HT1080 (cell line): ENCODE data around the gene LAP3. TPM values are rescaled to one million over a fixed set of nuclear protein-coding genes. Genes with fewer than 3 reads are reported as not detected.
"Not testable (repeated sequence)": the region's sequence is repeated elsewhere in the genome, so short reads cannot be mapped to it uniquely, and the experiment has no call there.

Experiments
- DNase-seq: peaks from one replicate; pipeline ENCODE4 v3.0.0-alpha.2; 2015; ENCODE audit warnings: low read depth
- total RNA-seq: library from RNA; depleted of rRNA; stranded (reverse); fragments of >200 nt; shearing (Covaris generic); gene quantifications from 2 replicates; pipeline ENCODE4 v1.2.3, GENCODE V29; 2014

LAP3 gene
- total RNA-seq, 1 experiment from 2014 or later, result 92.5 TPM

DNA sequence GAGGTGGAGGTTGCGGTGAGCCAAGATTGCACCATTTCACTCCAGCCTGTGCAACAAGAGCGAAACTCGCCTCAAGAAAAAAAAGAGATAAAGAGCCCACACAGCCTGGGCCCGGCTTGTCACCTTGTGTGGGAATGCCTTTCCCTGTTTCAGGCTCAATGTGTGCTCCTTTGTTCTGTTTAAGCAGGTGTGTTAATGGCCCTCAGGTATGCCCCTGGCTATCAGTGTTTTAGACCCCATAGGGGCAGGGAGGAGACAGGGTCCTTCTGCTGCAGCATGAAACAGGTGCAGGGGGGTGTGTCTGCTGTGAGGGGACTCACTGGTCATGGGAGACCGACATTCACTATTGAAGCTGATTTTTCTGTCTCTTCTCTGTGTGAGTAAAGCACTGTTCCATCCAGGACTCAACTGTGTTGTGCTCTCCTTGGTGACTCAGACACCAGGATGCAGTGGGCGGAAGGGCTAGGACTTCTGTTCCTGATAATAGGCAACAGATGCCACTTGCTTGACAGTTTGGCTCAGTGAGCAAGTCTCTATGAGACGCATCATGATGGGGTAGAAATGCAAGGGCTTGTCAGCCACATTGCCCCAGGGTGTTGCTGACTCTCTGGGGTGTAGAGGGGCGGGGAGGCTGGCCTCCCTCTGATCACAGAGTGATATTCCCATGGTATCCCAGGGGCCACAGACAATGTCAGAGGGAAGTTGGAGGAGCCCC, 15.6 kb upstream of the LAP3 start:
- peak; percentile 54 for DNase-seq

DNA sequence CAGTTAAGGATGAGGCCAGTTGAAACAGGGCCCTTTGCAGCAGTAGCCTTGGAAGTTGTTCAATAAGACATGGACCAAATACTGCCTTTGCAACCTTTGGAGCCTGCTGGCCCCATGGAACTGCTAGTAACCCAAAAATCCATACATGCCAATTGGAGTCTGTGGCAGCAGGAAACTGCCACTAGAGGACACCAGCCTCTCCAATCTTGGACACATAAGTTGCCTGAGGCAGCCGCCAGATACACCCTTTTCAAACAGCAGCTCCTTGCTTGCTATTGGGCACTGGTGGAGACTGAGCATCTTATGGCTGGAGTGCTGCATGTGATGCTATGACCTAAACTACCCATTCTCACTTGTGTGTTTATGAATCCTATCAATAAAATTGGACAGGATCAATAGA, 14.8 kb upstream of the LAP3 start:
- no peak for DNase-seq

DNA sequence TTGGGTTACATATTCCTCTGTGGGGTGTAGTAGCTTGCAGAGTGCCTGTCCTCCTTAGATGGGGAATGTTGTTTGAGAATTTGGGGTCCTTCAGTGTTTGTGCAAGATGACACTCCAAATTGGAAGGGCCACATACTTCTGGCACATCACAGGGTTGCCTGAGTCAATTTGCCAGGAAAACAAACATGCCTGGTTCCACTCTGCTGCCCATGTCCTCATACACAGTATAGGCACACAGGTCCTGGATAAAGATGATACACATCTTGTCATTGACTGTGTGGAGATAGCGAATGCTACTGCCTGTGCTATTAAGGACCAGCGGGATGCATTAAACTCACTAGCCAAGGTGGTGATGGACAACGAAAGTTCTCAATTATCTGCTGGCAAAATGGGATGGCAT, 11.2 kb upstream of the LAP3 start:
- DNase-seq, result no peak

DNA sequence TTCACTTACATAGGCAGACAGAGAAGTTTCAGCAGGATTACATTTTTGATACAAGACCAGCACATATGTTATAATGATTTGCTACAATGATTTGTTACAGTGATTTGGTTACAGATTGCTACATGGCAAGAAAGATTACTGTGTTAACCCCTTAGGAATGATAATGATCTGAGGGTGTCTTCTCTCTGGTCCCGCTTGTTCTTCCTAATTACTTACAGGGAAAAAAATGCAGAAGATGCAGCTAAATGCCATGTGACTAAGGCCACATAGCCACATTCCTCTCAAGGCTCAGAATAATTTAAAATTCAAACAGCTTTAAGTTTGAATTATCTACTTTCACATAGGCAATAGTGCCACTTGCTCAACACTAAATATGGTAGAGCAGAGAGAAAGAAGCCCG, 9.7 kb upstream of the LAP3 start:
- DNase-seq, result no peak

DNA sequence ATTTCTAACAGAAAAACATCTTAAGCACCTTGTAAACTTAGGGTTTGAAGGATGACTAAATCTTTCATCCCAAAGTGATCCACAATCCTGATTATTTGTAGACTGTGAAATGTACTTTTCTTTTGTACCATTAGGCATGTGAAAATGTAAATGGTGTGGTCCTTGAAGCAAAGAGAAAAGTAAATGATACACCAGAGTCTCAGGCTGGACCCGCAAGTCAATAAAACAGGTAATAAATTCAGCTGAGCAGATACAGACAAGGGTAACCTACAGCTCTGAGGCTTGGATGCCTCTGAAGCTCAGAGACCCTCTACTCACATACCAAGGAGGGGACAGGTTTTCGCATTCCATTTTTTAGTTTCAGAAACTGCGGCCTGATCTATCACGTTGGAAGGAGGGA, 2.8 kb upstream of the LAP3 start:
- no peak for DNase-seq

DNA sequence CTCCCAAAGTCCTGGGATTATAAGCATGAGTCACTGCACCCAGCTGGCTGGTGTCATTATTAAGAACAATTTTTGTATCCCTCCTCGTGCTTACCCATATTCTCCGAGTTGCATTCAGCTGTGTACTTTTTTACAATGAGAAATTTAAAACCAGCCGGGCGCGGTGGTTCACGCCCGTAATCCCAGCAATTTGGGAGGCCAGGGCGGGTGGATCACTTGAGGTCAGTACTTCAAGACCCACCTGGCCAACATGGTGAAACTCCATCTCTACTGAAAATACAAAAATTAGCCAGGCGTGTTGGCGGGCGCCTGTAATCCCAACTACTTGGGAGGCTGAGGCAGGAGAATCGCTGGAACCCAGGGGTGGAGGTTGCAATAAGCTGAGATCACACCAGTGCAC, 1.8 kb upstream of the LAP3 start:
- not testable (repeated sequence) for DNase-seq

DNA sequence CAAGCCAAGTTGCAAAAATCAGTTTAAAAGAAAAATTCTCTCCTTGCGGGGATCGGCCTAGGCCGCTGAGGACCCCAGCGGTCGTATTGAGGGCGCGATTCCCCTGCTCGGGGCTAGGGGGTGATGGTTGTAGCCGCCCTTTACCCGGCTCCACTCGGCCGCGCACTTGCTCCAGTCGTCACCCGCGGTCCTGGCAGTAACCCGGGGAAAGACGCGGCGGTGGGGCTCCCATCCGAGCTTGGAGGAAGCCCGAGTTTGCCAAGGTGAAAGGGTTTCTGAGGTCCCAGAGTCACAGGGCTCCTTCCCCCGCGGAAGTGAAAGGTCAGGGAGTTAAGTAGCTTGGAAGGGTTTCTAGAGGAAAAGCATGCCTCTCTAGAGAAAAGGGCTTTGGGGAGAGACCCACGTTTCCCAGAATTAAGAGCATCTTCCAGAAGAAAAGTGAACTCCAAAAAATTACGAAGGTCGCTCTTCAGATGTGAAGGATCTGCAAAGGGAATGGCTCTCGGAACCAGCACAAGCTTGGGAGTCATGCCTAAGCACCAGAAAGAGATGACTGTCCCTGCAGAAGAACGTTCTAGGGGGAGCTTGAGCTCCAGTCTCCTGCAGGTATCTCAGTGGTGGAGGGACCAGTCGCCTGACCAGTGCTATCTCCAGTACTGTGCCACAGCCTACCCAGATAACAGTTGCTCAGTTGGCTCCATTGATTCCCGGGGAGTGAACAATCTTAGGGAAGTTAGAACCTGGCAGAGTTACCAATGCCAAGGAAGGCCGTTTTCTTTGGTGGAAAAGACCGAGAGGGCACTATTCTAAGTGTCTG, 875 bp downstream of the LAP3 start:
- DNase-seq, result peak; percentile 27

DNA sequence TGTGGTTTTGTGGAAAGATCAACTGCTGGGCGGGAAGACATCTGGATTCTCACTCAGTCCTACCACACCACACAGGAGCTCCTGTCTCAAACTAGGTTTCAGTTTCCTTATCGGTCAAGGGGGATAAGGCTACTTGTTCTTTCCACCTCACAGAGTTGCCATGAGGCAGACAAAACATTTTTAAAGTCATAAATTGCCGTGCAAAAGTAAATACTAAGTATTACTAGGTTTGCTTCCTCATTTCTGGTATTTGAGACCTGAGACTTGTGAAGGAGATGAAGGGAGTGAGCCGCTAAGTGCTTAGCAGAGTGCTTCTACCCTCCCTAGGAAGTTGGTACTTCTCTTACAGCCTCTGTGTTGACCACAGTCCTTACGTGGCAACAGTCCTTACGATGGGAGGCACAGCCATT, 1.5 kb downstream of the LAP3 start:
- DNase-seq, result peak; percentile 25

DNA sequence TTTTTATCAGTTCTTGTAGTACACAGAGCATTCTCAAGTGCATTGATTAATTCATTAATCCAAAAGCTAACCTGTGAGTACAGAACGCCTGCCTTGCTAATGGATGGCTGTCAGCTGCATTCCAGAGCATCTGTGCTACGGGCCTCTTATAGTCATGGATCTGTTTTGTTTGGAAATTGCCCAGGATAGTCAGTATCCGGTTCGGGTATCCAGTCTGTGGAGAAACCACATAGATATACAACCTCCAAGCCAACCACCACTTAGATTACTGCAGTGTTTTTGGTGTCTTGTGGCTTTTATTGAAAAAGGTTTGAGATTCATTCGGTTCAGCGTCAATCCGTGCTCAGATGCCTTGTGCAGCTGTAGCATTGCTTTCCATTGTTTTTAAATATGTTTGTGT, 4.0 kb downstream of the LAP3 start:
- peak; percentile 69 for DNase-seq

DNA sequence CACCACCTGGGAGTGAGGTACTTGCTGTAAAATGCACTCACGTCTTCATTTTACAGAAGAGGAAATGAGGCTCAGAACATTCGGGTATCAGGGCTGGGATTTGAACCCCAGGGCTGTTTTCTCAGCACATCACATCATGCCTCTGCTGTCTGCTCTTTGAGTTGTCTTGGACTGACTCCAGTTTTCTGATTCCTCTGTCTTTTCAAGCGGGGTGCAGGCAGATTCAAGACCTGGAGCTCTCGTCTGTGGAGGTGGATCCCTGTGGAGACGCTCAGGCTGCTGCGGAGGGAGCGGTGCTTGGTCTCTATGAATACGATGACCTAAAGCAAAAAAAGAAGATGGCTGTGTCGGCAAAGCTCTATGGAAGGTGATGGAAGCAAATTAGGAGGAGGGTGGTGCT, 6.3 kb downstream of the LAP3 start:
- DNase-seq, result no peak

DNA sequence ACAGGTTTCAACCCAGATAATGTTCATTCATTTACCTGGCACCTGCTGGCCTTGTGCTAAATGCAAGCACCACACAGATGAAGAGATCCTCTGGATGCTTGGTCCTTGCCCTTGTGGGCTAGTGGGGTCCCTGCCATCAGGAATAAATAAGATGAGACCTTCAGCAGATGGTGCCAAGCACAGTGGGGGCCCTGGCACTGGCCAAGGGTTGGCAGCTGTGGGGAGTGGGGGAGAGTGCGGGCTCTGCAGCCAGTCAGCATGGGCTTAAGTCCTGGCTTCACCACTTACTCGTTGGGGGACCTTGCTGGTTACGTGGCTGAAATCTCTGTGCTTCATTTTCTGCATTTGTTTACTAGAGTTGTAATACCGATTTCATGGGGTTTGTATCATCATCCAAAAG, 6.9 kb downstream of the LAP3 start:
- no peak for DNase-seq

DNA sequence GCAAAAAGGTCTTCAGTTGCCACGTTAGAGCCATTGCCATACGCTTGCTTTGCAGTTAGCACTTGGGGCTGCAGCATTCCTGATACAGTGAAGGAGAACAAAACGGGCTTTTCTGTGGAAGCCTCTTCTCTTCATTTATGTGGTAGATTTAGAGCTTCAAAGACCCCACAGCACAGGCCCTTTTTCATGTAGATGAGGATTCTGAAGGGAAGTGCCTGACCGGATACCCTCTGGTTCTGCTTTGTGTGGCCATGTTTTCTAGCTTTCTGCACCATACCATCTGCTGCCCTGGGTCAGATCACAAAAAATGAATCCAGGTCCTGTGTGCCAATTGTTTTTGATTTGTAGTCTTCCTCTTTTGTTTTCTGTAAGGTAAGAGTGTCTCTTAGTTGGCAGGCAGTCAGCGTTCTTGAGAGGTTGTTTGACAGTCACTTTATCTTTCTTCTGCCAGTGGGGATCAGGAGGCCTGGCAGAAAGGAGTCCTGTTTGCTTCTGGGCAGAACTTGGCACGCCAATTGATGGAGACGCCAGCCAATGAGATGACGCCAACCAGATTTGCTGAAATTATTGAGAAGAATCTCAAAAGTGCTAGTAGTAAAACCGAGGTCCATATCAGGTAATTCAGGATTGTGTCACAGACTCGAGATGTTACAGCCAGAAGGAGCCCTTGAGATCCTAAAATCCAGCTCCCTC, 7.7 kb downstream of the LAP3 start:
- no peak for DNase-seq

DNA sequence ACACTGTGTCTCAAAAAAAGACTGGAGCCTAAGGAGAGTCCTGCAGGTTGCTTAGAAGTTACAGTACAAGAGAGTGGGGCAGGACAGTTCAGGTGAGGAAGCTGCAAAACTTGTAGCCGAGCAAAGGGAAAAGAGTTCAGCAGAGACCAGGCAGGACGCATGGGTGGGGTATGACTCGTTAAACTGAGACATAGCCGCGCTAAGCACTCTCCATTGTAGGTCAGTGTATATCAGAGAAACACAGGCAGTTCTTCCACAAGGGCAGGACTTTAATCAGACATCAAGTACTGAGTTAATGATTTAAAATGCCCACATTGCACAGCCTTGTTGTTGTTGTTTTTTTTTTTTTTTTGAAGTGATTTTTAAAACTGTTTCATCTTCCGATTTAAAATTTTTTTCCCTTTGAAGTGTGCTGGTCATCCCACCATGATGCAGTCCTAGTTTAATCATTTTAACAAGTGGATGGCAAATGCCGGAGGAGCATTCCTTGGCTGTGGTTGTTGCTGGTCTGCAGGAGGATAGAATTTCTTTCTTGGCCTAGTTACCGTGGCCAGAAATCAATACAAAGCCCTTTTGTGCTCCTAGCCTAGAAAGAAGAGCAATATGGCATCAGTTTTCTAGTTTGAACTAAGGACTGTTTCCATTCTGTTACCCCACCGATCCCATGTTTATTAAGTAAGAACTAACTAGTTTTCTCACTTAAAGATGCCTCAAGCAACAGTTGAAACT, 10.3 kb downstream of the LAP3 start:
- DNase-seq, result no peak

DNA sequence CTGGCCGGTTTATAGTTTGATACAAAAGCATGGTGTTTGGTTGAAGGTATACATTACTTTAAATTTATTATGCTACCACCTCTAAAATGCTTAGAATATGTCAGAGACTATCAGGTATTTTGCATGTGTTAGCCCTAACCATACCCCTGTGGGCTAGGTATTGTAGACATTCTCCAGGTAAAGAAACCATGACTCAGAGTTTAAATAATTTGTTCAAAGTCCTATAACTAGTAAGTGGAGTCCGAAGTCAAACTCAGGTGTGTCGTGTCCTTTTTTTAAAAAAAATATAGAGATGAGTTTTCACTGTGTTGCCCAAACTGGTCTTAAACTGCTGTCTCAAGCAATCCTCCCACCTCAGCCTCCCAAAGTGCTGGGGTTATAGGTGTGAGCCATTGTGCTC, 12.4 kb downstream of the LAP3 start:
- no peak for DNase-seq

DNA sequence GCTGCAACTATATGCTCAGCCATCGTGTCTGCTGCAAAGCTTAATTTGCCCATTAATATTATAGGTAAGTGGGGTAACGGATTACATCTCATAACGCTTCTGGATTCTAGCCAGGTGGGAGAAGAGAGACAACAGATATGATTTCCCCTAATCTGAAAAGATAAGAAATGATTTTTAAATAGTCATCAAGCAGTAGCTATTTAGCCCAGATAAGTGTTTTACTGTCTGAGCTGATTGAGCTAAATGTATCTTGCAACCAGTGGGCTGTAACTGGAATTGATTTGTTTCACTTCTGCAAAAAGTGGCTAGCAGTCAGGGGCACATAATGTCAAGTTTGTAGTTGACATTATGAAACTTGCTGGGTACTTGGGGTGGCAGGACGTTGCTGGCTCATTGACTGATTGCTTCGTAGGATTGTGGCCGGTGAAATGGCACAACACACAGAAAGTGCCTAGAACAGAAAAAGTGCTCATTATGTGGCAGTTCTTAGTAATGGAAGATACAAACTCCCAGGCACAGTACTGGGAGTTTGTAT, 18.5 kb downstream of the LAP3 start:
- DNase-seq, result no peak

DNA sequence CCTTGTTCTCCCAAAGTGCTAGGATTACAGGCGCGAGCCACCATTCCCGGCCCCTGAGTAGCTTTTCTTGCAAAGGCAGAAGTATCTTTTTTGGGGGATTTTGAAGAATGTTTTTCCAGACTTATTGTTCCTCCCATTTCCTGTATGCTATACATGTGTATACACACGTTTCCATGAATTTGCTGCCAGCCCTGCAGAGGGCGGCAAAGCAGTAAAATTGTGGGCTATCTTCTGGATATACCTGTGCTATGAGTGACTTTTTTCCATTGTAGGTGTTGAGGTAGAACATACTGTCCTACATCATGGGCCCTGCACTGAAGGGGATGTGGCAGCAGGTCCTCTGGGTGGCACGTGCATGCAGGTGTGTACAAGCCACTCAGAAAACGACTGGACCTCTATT, 20.5 kb downstream of the LAP3 start:
- peak; percentile 30 for DNase-seq

DNA sequence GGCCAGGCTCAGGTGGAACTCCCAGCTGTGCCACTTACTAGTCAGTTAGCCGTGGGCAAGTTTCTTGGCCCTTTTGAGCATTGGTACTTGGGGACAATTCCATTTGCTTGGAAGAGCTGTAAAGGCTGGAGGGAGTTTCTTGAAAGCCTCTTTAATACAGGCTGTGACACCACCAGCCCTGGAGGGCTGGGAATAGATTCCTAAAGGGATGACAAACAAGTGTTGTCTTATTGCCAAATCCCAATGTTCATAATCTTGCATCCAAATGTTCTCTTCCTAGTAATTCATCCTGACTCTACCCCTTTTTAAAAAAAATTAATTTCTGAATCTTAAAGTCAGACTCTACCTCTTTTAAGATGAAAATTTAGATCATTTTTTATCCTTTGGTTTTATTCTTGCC, 22.8 kb downstream of the LAP3 start:
- no peak for DNase-seq

DNA sequence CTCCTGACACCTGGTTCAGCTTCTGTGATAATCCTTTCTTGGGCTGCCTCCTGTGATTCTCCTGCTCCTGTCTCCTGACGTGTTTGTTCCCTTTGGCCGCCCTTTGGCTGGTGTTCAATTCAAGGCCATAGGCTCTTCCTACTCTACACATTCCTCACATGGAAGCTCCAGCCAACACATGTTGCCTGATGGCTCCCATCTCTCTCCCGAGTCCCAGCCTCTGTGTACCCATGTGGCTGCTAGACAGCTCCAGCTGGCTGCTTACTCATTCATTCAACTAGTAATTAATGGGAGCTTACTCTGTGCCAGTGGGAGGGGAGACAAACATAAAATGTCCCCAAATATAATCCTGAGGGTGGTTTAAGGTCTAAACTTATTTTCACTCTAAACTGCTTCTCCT, 28.2 kb downstream of the LAP3 start:
- DNase-seq, result no peak

DNA sequence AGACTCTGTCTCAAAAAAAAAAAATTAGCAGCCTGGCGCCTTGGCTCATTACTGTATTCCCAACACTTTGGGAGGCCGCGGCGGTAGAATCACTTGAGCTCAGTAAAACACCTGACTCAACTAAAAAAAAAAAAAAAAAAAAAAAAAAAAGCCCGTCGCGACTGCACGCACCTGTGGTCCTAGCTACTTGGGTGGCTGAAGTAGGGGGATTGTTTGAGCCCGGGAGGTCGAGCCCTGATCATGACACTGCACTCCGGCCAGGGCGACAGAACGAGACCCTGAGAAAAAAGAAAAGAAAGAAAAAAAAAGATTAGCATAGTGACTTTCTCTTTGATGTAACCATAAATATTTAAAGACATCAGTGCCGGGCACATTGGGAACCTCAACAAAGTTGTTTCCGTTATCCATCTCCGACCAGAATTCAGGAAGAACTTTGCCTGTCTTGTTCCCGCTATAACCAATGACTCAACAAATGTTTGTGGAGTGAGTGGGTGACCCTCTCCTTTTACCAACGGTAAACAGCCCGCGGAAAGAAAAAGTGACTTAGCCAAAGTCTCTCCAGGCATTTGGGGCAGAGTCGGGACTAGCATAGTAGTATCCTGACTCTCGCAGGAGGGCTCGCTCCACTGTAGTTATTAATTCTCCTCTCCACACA, 36.9 kb downstream of the LAP3 start:
- peak; percentile 6 for DNase-seq

DNA sequence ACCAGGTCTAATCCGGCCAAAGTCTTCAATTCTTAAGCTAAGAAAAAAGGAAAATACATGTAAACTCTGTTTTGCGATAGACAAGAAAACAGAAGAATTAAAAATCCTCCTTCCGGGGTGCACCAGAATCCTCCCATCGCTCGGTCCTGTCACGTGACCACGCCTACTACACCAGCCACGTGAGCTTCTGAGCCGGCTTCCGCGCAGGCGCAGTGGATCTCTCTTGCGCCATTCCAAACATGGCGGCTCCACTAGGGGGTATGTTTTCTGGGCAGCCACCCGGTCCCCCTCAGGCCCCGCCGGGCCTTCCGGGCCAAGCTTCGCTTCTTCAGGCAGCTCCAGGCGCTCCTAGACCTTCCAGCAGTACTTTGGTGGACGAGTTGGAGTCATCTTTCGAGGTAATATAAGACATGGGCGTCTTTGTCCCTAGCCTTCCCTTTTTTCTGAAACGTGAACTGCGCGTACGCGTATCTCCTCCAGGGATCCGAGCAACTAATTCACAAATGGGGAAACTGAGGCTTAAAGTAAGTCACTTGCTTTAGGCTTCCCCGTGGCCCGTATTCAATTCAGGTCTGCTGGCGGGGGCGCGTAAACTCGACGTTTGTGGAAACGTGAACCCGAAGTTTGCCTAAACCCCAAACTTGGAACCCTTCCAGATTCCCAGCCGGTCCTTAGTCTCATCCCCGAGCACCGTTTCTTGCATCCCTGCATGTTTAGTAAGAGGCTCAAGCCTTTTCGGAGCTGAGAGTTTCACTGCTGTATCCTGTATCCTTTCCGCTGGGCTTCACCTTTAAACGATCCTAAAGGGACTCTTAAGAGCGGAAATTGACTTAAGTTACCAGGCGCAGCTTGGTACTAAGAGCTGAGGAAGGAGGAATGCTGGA, 37.7 kb downstream of the LAP3 start, which contains the start of gene MED28:
TSS of gene MED28 (plus strand) at position 226 of the 884 bp plus-strand sequence. CDS start at position 240, 14 bp downstream.
- peak; percentile 88 for DNase-seq
